MG63 (cell line): ENCODE results near the gene TTYH1. TPM values are rescaled to one million over a fixed set of nuclear protein-coding genes. Genes with fewer than 3 reads are reported as not detected.
A peak's percentile ranks its signal among the peaks of the same experiment; 100 is the strongest.

Source experiments
- DNase-seq: peaks from one replicate; pipeline ENCODE4 v3.0.0-alpha.2; 2020
- H3K27me3 ChIP-seq: fragments of 250-450 bp; sonication (Bioruptor Pico); 2 replicates; pipeline ENCODE4 v1.5.1; 2020; ENCODE audit warnings: mild to moderate bottlenecking, moderate library complexity
- H3K36me3 ChIP-seq: fragments of 250-450 bp; sonication (Bioruptor Pico); 2 replicates; pipeline ENCODE4 v1.5.1; 2020; ENCODE audit warnings: mild to moderate bottlenecking, moderate library complexity
- H3K4me3 ChIP-seq: fragments of 250-450 bp; sonication (Bioruptor Pico); 2 replicates; pipeline ENCODE4 v1.5.1; 2020; ENCODE audit warnings: mild to moderate bottlenecking, moderate library complexity
- H3K9me3 ChIP-seq: fragments of 250-450 bp; sonication (Bioruptor Pico); 2 replicates; pipeline ENCODE4 v1.5.1; 2020; ENCODE audit warnings: mild to moderate bottlenecking, moderate library complexity
- total RNA-seq: library from RNA; depleted of rRNA; stranded (reverse); fragments of >200 nt; shearing (Covaris generic); gene quantifications from 2 replicates; pipeline ENCODE4 v1.2.3, GENCODE V29; 2014; ENCODE audit warnings: low replicate concordance; rRNA removed

The TTYH1 gene
- total RNA-seq, 1 experiment from 2014 or later = not detected

DNA sequence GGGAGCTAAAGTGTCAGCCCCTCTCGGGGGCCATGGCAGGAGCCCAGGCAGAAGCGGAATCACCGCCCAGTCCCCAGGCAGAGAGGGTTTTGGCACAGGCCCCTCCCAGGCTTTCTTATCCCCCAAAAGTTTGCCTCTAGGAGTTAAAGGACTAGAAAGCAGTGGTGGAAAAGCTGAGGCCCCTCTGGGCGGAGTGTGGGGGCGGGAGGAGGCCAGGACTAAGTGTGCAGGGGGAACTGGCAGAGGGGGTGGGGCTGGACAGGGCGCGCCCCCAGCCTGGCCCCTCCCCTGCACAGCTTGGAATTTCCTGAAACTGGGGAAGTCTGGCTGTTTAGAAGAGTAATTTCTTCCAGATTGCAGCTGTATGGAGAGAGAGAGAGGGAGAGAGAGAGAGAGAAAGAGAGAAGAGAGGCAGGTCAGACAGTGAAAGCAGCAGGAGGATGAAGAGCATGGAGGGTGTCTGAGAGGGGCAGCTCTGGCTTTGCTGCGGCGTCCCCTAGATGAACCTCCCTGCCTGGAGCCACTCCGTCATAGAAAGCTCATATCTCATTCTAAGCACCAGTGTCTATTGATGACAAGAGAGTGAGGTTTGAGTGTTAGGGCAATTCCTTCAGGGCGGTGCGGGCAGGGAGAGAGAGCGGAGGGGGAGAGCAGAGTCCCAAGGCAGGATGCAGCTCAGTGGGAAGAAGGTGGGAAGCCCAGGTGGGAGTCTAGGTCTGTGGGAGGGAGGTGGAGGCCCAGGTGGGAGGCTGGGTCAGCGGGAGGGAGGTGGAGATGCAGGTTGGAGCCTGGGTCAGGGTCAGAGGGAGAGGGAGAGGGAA lies 58.0 kb downstream of the TTYH1 start, which contains the start of gene CDC42EP5:
CDC42EP5 (minus strand) TSS at position 226 of the 821 bp plus-strand sequence. CDS start 7,749 bp downstream, outside the sequence.
- H3K27me3 ChIP-seq = no peaks in the 10 kb centered on the region
- no peaks in the 10 kb centered on the region for H3K9me3 ChIP-seq
- H3K36me3 ChIP-seq = no peaks in the 10 kb centered on the region
- peak; percentile 73 for DNase-seq
- peak within 1 kb of the TSS; percentile 36 for H3K4me3 ChIP-seq

DNA sequence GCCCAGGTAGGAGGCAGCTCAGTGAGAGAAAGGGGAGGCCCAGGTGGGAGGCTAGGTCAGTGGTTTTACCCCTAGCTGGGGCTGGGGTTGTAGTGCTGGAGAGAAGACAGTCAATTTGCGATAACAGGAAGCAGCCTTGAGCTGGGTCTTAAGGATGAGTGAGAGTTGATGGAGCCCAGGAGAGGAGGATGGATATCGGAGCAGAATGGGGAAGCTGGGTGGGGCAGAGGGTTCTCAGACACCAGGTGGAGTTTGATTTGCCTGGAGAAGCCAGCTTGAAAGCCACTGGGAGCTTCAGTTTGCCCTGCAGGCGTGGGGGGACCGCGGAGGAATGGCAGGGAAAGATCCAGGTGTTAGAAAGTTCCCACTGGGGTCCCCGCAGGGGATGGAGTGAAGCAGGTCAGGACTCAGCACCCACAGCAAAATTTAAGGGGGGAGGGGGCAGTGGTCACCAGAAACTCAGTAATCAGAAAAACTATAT lies 58.7 kb downstream of the TTYH1 start:
- H3K4me3 ChIP-seq = no peak overlapping the region
- no peaks in the 10 kb centered on the region for H3K36me3 ChIP-seq
- DNase-seq = no peak
- no peaks in the 10 kb centered on the region for H3K9me3 ChIP-seq
- H3K27me3 ChIP-seq = no peaks in the 10 kb centered on the region

DNA sequence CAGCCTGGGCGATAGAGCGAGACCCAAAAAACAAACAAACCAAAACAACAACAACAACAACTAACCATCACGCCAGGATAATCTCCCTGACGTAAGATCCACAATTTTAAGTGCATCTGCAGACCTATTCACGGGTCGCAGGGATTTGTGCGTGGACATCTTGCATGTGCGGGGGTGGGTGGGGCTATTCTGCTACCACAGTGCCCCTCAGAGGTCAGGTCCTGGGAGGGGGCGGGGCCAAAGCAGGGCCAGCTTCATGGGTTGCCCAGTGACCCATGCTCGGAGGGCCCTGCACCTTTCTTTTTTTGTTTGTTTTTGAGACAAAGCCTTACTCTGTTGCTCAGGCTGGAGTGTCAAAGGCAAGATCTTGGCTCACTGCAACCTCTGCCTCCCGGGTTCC lies 60.4 kb downstream of the TTYH1 start:
- no peak for DNase-seq
- Histone ChIP-seq H3K9me3 (no peaks in the 10 kb centered on the region), H3K36me3 (no peaks in the 10 kb centered on the region), H3K27me3 (peaks cover 5% of the 10 kb centered on the region; the same call in 1 of the 2 replicates), H3K4me3 (no peak overlapping the region)

DNA sequence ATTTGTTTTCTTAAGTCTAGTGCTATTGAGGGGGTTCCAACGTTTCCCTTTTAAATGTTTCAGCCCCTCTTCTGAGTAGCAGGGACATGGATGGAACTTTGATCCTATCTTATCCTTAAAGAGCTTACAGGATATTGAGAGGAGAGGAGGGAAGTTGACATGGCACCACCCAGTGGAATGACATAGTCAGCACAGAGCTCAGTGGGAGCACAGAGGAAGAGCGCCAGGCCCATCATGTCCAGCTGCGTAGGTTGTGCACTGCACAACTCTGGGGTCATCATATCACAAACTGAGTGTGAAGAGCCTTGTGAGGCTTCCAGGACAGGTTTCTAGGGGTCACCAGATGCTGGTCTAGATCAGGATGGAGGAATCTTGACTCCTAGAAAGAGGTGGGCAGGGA lies 62.4 kb downstream of the TTYH1 start:
- Histone ChIP-seq H3K36me3 (no peaks in the 10 kb centered on the region), H3K9me3 (no peaks in the 10 kb centered on the region), H3K4me3 (no peak overlapping the region), H3K27me3 (peaks cover 5% of the 10 kb centered on the region; the same call in 1 of the 2 replicates)
- no peak for DNase-seq

DNA sequence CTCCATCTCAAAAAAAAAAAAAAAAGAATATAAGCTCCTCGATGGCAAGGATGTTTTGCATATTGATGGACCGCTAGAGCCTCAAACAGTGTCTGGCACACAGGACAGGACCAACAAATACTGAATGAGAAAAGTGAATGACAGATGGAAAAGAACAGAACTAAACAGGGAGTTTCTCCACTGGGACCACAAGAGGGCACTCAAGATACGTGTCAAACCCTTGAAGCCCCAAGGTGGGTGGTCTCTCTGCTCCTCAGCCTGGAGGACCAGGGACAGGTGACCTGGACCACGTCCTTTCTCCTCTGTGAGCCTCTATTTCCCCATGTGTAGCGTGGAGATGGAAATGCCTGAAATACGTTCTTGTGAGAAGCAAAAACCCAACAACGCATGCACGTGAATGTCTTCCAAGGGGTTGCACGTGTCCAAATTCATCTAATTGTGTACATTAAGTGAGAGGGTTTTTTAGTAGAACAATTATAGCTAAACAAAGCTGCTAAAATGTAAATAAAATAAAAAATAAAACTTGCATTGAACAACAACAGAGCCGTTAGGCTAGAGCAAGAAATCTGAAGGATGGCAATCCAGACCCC lies 63.5 kb downstream of the TTYH1 start:
- H3K9me3 ChIP-seq = no peaks in the 10 kb centered on the region
- H3K27me3 ChIP-seq = peaks cover 7% of the 10 kb centered on the region; the same call in 1 of the 2 replicates
- no peak overlapping the region for H3K4me3 ChIP-seq
- H3K36me3 ChIP-seq = no peaks in the 10 kb centered on the region
- no peak for DNase-seq

DNA sequence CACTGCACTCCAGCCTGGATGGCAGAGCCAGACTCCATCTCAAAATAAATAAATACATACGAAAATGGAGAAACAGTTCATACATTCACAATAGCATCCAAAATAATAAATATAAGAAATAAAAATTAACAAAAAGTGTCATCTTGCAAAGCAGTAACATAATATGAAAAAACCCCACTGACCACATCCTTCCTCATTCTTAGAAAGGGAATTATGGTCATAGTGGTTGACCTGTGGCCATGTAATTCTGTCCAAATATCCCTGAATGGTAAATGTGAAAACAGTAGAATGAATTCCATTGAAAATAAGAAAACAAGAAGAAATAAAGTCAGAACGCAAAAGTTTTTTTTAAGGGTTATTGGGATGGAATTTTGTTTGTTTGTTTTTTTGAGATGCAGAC lies 64.8 kb downstream of the TTYH1 start:
- Histone ChIP-seq H3K4me3 (no peak overlapping the region), H3K9me3 (no peaks in the 10 kb centered on the region), H3K27me3 (peaks cover 13% of the 10 kb centered on the region), H3K36me3 (no peaks in the 10 kb centered on the region)
- no peak for DNase-seq

DNA sequence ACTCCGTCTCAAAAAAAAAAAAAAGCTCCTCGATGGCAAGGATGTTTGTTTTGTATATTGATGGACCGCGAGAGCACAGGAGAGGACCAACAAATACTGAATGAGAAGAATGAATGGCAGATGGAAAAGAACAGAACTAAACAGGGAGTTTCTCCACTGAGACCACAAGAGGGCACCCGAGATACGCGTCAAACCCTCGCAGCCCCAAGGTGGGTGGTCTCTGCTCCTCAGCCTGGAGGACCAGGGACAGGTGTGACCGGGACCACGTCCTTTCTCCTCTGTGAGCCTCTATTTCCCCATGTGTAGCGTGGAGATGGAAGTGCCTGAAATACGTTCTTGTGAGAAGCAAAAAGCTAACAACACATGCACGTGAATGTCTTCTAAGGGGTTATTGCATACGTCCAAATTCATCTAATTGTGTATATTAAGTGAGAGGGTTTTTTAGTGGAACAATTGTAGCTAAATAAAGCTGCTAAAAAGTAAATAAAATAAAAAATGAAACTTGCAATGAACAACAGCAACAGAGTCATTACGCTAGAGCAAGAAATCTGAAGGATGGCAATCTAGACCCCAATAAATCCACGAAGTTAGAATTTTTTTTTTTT lies 66.2 kb downstream of the TTYH1 start:
- Histone ChIP-seq H3K4me3 (no peak overlapping the region), H3K36me3 (no peaks in the 10 kb centered on the region), H3K27me3 (peaks cover 18% of the 10 kb centered on the region), H3K9me3 (no peaks in the 10 kb centered on the region)
- peak; percentile 35 for DNase-seq

DNA sequence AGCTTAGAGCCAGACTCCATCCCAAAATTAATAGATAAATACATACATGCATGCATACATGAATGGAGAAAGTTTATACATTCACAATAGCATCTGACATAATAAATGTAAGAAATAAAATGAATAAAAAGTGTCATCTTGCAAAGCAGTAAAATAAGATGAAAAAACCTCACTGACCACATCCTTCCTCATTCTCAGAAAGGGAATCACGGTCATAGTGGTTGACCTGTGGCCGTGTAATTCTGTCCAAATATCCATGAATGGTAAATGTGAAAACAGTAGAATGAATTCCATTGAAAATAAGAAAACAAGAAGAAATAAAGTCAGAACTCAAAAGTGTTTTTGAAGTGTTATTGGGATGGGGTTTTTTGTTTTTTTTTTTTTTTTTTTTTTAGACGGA lies 67.6 kb downstream of the TTYH1 start:
- Histone ChIP-seq H3K4me3 (no peak overlapping the region), H3K9me3 (no peaks in the 10 kb centered on the region), H3K27me3 (peaks cover 18% of the 10 kb centered on the region), H3K36me3 (no peaks in the 10 kb centered on the region)
- no peak for DNase-seq

DNA sequence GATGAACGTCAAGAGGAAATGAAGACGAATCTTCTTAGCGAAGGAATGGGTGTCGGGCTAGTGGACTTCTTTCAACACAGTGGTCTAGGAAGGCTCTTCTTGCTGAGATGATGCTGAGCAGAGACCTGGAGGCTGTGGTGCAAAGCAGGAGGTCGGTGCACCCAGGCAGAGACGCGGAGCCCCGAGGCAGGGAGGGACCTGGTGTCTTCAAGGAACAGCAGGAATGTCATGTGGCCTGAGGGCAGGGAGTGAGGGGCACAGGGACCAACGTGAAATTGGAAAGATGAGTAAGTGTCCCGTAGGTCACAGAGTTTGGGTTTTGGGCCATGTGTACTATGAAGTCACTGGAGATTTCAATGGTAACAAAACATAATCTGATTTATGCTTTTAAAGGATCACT lies 69.2 kb downstream of the TTYH1 start:
- Histone ChIP-seq H3K27me3 (peaks cover 17% of the 10 kb centered on the region), H3K9me3 (no peaks in the 10 kb centered on the region), H3K36me3 (no peaks in the 10 kb centered on the region), H3K4me3 (no peak overlapping the region)
- DNase-seq = no peak

DNA sequence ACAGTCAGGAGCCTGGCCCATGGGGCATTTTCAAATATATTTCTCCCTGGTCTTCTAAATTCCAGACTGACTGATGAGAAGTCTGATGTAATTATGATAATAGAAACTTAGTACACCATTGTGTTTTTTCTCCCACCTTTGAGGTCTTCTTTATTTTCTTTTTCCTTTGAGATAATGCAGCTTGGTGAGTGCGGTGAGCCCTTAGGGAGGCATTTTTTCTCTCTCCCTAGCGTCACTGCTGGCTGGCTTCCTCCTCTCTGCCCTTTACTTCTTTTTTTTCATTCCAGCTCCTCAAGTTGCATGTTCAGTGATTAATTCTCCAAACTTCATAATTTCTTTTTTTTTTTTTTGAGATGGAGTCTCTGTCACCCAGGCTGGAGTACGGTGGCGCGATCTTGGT lies 70.6 kb downstream of the TTYH1 start:
- Histone ChIP-seq H3K27me3 (peaks cover 21% of the 10 kb centered on the region), H3K9me3 (no peaks in the 10 kb centered on the region), H3K36me3 (no peaks in the 10 kb centered on the region), H3K4me3 (no peak overlapping the region)
- DNase-seq = no peak

Other genes starting within 250 kb of the TTYH1 start
- gene TMC4, start 242.3 kb upstream of the TTYH1 start, total RNA-seq = not detected in 2 replicates
- gene MBOAT7, start 225.9 kb upstream of the TTYH1 start, total RNA-seq = 15.7 and 43.2 TPM in 2 replicates
- 68.7 and 103 TPM in 2 replicates for gene TSEN34, start 224.2 kb upstream of the TTYH1 start, total RNA-seq
- gene RPS9, start 214.6 kb upstream of the TTYH1 start, total RNA-seq = 3,013 and 3,637 TPM in 2 replicates
- gene LILRB3, start 192.5 kb upstream of the TTYH1 start, total RNA-seq = not detected in 2 replicates
- gene LILRA6, start 172.7 kb upstream of the TTYH1 start, total RNA-seq = not detected in 2 replicates
- not detected in 2 replicates for gene LILRB5, start 158.2 kb upstream of the TTYH1 start, total RNA-seq
- gene LILRB2, start 134.4 kb upstream of the TTYH1 start, total RNA-seq = not detected in 2 replicates
- gene LILRA5, start 102.3 kb upstream of the TTYH1 start, total RNA-seq = not detected in 2 replicates
- gene LILRA4, start 76.3 kb upstream of the TTYH1 start, total RNA-seq = not detected in 2 replicates
- gene LAIR1, start 50.5 kb upstream of the TTYH1 start, total RNA-seq = not detected in 2 replicates
- 5.2 and 6.6 TPM in 2 replicates for gene LENG8, start 33.7 kb downstream of the TTYH1 start, total RNA-seq
- gene LENG9, start 48.3 kb downstream of the TTYH1 start, total RNA-seq = 8.6 and 12.4 TPM in 2 replicates
- gene CDC42EP5, start 57.8 kb downstream of the TTYH1 start, total RNA-seq = 4.1 and 10.1 TPM in 2 replicates
- gene LAIR2, start 87.4 kb downstream of the TTYH1 start, total RNA-seq = not detected in 2 replicates
- gene LILRA2, start 158.3 kb downstream of the TTYH1 start, total RNA-seq = not detected in 2 replicates
- not detected in 2 replicates for gene LILRA1, start 178.2 kb downstream of the TTYH1 start, total RNA-seq
- gene LILRB1, start 215.0 kb downstream of the TTYH1 start, total RNA-seq = not detected in 2 replicates
- not detected in 2 replicates for gene LILRB4, start 247.5 kb downstream of the TTYH1 start, total RNA-seq